ENCODE measurements around the gene SOX18. TPM values are rescaled to one million over a fixed set of nuclear protein-coding genes. Genes with fewer than 3 reads are reported as not detected.
A peak's percentile ranks its signal among the peaks of the same experiment; 100 is the strongest.

Gene SOX18
- total and polyA plus RNA-seq, 2 of the 13 experiments (the other 11 are each of a cell fraction or from before 2014, with no cell fraction given): 1.6 to 1.9 TPM

DNA sequence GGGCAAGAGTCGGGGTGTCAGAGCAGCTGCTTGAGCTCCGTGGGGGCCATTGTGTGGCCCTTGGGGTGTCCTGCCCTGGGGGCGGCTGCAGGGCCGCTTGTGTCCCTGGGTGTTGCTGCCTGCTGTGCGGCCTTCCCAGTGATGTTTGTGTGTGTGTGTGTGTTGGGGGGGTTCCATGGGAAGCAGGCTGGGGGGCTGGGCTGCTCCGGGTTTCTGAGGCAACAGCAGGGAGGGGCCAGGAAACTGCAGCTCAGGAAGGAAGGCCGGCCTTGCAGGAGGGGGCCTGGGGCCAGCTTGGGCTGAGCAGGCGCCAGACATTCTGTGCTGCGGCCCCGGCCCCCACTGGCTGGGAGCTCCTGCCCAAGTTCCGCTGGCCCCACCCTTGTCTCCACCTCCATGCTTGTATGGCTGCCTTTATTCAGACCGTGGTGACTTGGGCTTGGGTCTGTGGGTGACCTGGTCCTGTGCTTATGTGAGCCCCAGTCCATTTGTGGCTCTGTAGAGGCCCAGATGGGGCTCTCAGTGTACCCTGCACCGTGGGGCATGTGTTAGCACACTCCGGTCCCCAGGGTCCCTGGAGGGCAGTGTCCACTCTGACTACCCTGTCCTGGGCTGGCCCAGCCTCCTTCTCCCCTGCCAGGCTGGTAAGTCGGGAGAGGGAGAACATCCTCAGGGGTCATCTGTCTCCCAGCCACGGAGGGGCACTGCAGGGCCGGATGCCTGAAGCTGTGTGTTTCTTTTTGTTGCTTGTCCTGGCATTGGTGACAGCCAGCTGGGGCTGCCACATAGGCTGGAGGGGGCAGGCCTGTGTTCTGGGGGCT, 4.6 kb upstream of the SOX18 start (continued):
- peak; percentile 92 for TF ChIP-seq ZBED4 (CRISPR knock-in tag; IDR thresholded peaks at IDR 0.05; ENCODE audit: borderline replicate concordance)
- peak; percentile 81 for TF ChIP-seq MEIS2 (CRISPR knock-in tag; IDR thresholded peaks at IDR 0.05)
- no peak for TF ChIP-seq ZKSCAN5 (CRISPR knock-in tag; IDR thresholded peaks at IDR 0.05)
- TF ChIP-seq NFYB (CRISPR knock-in tag; IDR thresholded peaks at IDR 0.05): 0 out of 2 replicates have a peak, but pooled peaks have one; percentile 6
- peak; percentile 82 for TF ChIP-seq YEATS4 (CRISPR knock-in tag; IDR thresholded peaks at IDR 0.05; ENCODE audit: borderline replicate concordance)
- no peak for TF ChIP-seq ZNF75D (CRISPR knock-in tag; IDR thresholded peaks at IDR 0.05; ENCODE audit: borderline replicate concordance)
- TF ChIP-seq ZNF614 (CRISPR knock-in tag; IDR thresholded peaks at IDR 0.05; ENCODE audit: borderline replicate concordance): peak; percentile 97
- TF ChIP-seq TBX3 (IDR thresholded peaks at IDR 0.05; ENCODE audit: borderline replicate concordance): no peak
- 0 out of 2 replicates have a peak, but pooled peaks have one; percentile 47 for TF ChIP-seq ZNF720 (CRISPR knock-in tag; IDR thresholded peaks at IDR 0.05)
- peak; percentile 60 for TF ChIP-seq SP4 (CRISPR knock-in tag; IDR thresholded peaks at IDR 0.05)
- 0 out of 2 replicates have a peak, but pooled peaks have one; percentile 21 for TF ChIP-seq ZBTB37 (CRISPR knock-in tag; IDR thresholded peaks at IDR 0.05)
- TF ChIP-seq KLF13 (CRISPR knock-in tag; IDR thresholded peaks at IDR 0.05): no peak; the same call in 1 of the 2 replicates
- no peak; the same call in 1 of the 2 replicates for TF ChIP-seq ZNF136 (CRISPR knock-in tag; IDR thresholded peaks at IDR 0.05; ENCODE audit: low read depth)
- TF ChIP-seq CBX2 (IDR thresholded peaks at IDR 0.05; ENCODE audit: low read depth, low read length): no peak
- TF ChIP-seq CBX2 (CRISPR knock-in tag; IDR thresholded peaks at IDR 0.05; ENCODE audit: low read depth): peak; percentile 17; the same call in 1 of the 2 replicates
- TF ChIP-seq NAIF1 (CRISPR knock-in tag; IDR thresholded peaks at IDR 0.05; ENCODE audit: borderline replicate concordance): no peak
- TF ChIP-seq SIN3A (IDR thresholded peaks at IDR 0.05; ENCODE audit: borderline replicate concordance, low read depth, low read length): peak; percentile 91
- peak; percentile 88; the same call in 1 of the 2 replicates for TF ChIP-seq ZNF232 (CRISPR knock-in tag; IDR thresholded peaks at IDR 0.05; ENCODE audit: borderline replicate concordance)
- TF ChIP-seq PBX3 (CRISPR knock-in tag; IDR thresholded peaks at IDR 0.05; ENCODE audit: borderline replicate concordance): no peak
- TF ChIP-seq ZNF256 (CRISPR knock-in tag; conservative IDR thresholded peaks at IDR 0.05): peak; percentile 76; the same call in 1 of the 2 replicates
- TF ChIP-seq ZNF382 (CRISPR knock-in tag; IDR thresholded peaks at IDR 0.05; ENCODE audit: borderline replicate concordance): no peak
- TF ChIP-seq SP140L (CRISPR knock-in tag; IDR thresholded peaks at IDR 0.05; ENCODE audit: borderline replicate concordance): no peak

Data from HepG2 (cell line).